ENCODE data around the gene SPATA45. TPM values are rescaled to one million over a fixed set of nuclear protein-coding genes. Genes with fewer than 3 reads are reported as not detected.

The SPATA45 gene
- total and polyA plus RNA-seq, 2 of the 13 experiments (the other 11 are each of a cell fraction or from before 2014, with no cell fraction given): 0.17 to 0.64 TPM

- TF ChIP-seq MEF2D (CRISPR knock-in tag; IDR thresholded peaks at IDR 0.05) (no peak), SMYD3 (CRISPR knock-in tag; IDR thresholded peaks at IDR 0.05) (peak; percentile 43; the same call in 1 of the 2 replicates), PBX2 (CRISPR knock-in tag; IDR thresholded peaks at IDR 0.05) (no peak), TEAD2 (CRISPR knock-in tag; IDR thresholded peaks at IDR 0.05) (no peak), MLLT10 (CRISPR knock-in tag; IDR thresholded peaks at IDR 0.05) (no peak), PHB2 (IDR thresholded peaks at IDR 0.05; ENCODE audit: partially characterized antibody) (no peak), NR2C2 (CRISPR knock-in tag; IDR thresholded peaks at IDR 0.05; ENCODE audit: borderline replicate concordance) (peak; percentile 53; the same call in 1 of the 2 replicates), KAT8 (CRISPR knock-in tag; IDR thresholded peaks at IDR 0.05) (peak; percentile 66), TFDP2 (CRISPR knock-in tag; IDR thresholded peaks at IDR 0.05) (no peak), DRAP1 (CRISPR knock-in tag; IDR thresholded peaks at IDR 0.05) (0 out of 2 replicates have a peak, but pooled peaks have one; percentile 31), ZNF451 (CRISPR knock-in tag; IDR thresholded peaks at IDR 0.05) (no peak), RNF219 (CRISPR knock-in tag; IDR thresholded peaks at IDR 0.05) (0 out of 2 replicates have a peak, but pooled peaks have one; percentile 22), ATF1 (CRISPR knock-in tag; IDR thresholded peaks at IDR 0.05) (no peak), PHF21A (CRISPR knock-in tag; IDR thresholded peaks at IDR 0.05) (0 out of 2 replicates have a peak, but pooled peaks have one; percentile 23), ZNF33A (CRISPR knock-in tag; IDR thresholded peaks at IDR 0.05; ENCODE audit: borderline replicate concordance) (no peak), ZSCAN5A (CRISPR knock-in tag; IDR thresholded peaks at IDR 0.05; ENCODE audit: borderline replicate concordance) (no peak), ZNF770 (CRISPR knock-in tag; IDR thresholded peaks at IDR 0.05) (no peak), THAP8 (CRISPR knock-in tag; IDR thresholded peaks at IDR 0.05; ENCODE audit: borderline replicate concordance) (no peak), NR2F1 (CRISPR knock-in tag; IDR thresholded peaks at IDR 0.05) (peak; percentile 28 to 77; a peak in 2 of 4 replicates), MIXL1 (CRISPR knock-in tag; IDR thresholded peaks at IDR 0.05) (peak; percentile 86)
Measured at GRCh38 chr1:212816567-212817278, 30.7 kb downstream of the SPATA45 start (continued).

Measured in HepG2 (cell line).